DMS53 treated with DMSO at 0.1 percent for 48 hours (cell line): ENCODE measurements around the gene AGPAT4.
"Not testable (repeated sequence)": the region's sequence is repeated elsewhere in the genome, so short reads cannot be mapped to it uniquely, and the experiment has no call there.

Experiments
- DNase-seq: peaks from one replicate; lab custom pipeline; 2025; ENCODE audit not compliant: unreplicated experiment; lab: John Stamatoyannopoulos, UW

Gene AGPAT4

DNA sequence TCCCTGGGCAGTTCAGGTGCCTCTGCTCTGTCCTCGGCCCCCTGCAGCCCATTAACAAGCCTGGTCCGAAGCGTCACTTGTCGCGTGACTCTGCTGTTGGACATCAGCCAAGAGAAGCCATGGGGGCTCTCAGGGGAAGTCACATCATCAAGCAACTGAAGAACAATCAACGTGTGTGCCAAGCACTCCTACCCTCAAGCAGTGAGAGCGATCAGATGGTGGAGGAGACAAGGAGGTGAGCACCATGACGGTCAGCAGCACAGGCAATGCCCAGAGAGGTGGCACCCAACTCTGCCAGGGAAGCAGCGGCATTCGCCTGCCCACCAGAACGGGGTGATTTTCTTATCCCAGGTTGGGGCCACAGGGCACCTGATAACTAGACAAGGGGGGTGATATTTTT, 132.7 kb downstream of the AGPAT4 start:
- DNase-seq: no peak

DNA sequence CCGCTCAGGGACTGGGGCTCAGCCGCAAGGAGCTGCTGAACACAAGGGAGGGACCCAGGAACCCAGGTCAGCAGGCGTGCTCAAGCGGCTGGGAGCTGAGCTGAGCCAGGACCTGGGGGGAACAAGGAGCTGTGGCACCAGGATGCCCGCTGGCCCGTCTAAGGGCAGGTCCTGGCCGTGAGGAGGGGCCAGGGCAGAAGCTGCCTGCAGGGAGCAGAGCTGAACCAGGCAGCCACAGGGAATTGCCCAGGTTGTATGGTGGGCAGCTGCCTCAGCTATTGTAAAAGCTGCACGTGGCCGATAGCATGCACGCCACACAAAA, 133.3 kb downstream of the AGPAT4 start:
- no peak for DNase-seq

DNA sequence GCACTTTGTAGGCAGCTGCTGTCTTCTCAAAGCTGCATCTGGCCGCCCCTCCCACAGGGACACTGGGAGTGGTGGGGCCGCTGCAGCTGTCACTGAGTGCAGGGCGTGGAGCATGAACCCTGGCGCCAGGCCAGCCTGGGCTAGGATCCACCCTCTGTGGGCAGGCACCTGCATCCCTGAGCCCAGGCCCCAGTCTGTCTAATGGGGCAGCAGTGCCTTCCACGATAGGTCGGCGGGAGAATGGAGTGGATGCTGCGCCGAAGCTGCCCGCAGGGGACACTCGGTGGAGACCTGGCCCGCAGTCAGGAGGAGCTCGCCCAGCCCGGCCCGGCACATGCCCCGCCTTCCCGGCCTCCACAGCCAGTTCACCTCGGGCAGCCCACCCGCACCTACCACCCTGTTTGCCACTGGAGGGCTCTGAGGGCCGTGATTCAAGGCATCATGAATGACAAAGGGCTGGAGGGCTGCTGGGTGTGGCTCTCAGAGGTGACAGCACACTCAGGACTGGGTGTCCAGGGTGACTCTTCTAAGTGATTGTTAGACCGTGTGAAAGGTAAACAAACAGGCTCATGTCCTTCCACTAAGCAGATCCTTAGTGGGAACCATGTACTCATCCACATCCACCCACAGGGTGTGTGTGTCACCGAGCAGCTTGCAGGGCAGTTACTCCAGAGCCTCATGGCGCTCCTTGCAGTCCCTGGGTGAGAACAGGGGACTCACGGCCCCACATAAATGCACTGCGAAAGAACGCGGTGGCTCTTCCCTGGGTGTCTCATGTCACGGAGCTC, 133.9 kb downstream of the AGPAT4 start:
- no peak for DNase-seq

DNA sequence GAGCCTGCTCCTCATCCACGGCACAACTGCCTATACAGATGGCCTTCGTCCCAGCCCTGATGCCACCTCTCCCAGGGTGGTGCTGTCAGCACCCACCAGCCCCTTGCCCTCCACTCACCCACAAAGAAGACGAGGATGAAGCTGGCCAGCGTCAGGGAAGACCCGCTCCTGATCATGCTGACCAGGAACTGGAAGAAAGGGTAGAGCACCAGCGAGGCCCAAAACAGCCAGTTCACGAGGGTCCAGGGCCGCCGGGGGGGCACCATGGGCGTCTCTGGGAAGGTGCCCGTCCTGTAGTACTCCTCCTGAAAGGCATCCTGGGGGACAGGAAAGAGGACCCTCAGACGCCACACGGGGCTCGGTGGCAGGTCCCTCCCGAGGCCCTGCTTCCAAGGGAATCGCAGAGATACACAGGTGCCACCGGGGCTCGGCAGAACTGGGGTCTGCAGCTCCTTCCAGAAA, 134.5 kb downstream of the AGPAT4 start:
- no peak for DNase-seq

DNA sequence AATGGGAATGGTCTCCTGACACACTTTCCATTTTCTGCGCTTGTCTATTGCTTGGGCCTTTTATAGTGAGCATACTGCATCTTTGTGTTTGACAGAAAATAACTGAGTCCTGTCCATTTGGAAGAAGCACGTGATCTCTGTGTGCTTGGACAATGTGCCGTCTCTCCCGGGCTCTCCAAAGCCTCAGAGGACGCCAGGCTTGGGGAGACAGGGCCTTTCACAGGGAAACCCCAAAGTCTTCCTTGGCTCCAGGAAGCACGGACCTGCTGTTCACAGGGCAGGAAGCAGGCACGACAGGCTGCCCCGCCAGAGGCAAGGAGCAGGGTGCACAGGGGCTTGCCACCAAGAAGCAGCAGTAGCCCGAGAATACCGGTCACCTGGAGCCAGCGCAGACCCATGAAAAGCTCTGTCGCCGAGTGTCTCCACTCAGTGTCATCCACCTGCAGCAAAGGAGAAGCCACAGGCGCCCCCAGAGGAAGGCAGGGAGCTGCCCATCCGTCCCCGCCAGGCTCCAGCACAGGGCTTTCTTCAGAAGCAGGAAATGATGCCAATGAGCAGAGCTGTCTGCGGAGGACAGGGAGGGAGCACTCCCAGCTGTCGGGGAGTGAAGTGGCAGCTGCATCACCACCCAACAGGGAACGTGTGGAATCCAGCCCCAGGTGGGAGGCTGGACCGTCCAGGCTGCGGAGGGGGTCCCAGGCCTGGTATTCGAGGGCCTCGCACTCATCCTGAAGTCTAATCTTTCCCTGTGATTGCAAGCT, 135.1 kb downstream of the AGPAT4 start:
- peak; percentile 4 for DNase-seq

DNA sequence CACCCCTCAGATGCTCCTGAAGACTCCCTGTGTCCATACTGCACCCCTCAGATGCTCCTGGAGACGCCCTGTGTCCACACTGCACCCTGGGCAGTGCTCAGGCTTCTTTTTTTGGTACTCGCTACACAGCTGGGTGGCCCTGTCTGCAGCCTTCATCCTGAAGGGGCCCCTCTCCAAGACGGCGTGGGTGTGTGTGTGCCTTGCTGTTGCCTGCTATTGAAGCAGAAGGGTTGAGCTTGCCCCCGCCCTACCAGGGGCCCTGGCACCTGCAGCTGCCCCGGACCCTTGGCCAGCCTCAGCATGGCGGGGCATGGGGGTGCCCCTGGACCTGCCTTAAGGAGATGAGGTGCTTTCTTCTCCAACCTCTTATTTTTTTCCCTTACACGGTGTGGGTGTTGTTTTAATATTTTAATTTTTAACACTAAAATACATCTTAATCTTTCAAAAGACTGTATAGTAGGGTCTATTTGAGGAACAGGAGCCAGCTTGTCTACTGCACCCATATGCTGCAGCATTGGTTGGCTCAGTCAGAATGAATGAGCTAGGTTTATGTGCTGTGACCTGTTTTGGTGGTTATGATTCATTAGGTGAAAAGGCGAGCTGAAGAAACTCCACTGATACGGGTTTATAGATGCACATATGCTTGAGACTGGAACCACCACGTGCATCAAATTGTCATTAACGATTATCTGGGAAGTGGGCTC, 135.9 kb downstream of the AGPAT4 start:
- DNase-seq: no peak

DNA sequence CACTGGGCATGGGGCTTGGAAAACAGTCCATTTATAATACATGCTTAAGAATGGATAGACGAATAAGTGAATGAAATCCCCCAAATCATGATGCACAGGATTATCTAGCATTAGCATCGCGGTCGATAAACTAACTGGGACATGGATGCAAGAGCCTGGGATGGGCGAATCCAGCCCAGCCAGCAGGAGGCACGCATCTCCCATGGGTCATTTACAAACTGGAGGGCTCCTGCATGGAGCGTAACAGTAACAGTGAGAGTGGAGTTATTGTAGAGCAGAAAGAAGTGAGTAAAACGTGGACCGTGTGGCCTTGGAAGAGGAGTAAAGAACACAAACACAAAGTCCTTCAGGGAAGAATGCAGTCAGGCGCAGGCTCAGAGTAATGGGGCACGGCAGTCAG, 136.5 kb downstream of the AGPAT4 start:
- DNase-seq: no peak

DNA sequence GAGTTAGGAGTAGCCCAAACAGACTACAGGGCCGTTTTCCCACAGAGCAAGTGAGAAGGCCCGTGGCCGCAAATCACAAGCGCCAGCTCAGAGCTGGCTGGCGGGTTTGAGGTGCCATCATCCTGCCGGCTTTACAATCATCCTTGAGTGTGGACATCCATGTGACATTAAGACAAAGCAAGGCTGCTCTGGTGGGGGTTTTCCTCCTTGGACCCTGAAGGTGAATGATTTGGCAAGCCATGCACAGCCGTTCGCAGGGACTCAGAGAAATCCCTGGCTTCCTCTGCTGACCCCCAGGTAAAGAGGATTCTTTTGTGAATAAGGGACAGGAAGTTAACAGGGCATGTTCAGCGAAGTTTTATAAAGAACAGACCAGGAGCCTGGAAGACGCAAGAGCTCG, 137.2 kb downstream of the AGPAT4 start:
- DNase-seq: no peak

DNA sequence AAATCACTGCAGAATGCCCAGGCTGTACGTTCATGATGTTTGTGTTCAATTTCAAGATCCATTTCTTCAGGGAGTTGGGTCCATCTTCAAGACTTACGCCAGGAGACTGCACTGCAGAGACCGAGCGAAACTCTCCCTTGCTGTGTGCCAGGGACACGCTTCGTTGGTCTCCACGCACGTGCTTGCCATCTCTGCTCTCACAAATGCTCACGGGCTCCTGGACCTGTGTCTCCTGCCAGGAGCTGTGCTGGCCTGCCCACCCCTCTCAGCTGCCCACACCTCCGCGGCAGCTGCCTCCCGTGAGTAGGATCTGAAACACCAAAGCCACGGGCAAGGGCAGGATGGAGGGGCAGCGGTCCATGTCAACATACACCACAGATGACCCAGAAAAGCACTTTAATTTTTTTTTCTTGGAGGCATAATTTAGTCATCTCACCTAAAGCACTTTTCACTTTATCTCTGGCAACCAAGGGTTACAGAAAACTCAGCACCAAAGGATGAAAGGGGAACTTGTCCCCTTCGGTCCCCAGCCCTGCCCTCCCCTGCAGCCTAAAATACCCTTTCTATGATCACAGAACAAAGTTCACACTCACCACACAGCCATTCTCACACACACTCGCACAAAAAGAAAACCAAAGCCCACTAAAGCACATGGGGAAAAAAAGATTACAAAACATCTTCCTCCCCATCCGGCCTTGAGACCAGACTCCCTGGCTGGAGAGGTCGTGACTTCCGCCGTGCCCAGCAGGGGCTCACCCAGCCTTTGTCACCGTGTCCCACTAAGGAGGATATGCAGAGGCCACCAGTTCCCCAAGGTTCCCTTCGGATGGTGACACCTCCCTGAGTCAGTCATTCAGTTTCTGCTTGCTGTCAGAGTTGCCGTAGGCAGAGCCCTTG, 137.9 kb downstream of the AGPAT4 start:
- no peak for DNase-seq

DNA sequence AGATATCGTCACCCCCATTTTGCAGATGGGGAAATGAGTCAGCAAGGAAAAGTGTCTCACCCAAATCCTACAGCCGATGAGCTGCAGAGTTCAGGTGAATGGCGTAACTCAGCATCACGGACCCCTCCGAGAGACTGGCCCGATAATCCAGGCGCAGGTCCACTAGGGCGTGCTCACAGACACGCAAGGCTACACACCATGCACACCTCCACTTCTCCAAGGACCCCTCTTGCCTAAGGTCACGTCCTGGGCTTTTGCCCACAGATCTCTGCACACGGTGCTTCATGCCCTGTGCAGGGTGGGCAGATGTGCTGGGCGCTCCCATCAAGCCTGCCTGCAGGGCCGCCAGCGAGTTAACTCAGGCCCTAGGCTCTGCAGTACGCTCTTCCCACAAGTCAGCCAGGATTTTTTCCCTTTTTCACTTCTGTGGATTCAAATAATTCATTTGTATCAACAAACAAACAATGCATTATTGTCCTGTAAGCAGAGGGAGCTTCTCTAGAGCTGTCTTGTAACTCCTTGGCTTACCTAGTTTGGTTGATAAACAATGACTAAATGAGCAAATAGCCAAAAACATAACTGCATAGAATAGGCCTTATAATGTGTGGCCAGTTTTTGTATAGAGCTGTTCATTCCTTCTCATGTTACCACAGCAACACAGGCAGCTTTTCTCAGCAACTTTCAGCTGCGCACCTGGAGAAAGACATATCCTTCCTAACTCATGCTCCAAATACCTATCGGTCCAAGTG, 139.1 kb downstream of the AGPAT4 start:
- DNase-seq: no peak

DNA sequence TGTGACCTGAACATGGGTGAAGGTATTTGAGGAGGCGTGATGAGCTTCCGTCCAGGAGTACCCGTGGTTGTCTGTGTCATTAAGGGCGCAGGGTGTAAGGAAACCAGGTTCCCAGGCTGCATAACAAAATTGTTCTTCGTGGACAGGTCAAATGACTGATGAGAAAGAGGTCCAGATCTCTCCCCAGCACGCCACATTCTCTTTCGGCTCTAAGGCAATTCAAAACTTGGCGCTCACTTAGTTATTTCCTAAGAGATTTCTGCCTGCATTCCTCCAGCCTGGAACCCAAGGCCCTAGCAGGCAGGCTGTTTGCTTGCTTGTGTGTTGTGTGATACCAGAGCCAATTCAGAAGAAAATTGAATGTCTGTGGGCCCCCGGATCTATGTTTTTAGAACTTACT, 139.9 kb downstream of the AGPAT4 start:
- DNase-seq: no peak

DNA sequence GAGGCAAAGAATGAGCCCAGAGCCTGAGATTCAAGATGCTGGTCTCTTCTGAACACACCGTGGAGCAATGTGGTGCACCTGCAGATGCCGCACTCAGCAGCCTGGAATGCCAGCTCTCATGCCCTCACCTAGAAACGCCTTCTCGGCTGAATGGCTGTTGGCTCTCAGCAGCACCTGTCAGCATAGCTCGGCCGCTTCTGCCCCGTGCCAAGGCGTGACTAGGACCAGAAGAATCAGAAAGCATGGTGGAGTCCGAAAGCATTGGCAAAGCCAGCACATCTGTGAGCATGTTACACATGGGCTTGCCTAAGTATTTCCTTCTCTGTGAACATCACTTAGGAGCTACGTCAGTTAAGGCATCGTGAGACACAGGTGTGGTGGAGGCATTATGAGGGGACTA, 141.5 kb downstream of the AGPAT4 start:
- no peak for DNase-seq

DNA sequence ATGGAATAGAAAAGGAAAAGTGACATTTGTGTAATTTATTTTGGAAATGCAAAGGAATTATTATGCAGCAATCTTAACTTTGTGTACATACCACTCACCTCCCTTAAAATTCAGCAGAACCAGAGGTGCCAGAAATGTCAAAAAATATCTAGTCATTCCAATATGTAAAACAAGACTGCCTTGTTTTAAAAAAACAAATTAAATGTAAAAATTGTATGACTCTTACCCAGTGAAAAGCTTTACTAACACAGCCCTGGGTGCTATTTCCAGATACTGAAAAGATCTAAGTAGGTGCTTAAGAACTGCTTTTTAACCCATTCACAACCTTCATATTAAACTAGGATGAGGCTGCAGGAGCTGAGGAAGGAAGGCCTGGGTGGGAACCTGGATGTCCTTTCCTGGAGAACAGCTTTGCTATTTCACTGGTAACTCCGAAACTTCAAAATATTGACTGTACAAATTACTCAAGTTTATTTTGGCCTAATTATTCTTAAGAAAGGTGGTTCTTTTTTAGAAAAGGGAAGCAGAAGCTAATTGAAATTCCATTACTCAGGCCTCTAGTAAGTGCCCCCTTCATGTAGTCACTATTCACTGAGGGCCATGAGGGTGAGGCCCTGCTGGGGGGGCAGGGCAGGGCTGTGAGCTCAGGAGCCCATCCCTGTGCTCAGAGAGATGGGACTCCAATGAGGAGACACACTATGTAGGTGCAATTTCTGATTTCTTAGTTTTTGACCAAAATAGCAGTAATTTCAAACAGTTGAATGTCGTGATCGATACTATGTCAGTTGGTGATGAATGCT, 142.7 kb downstream of the AGPAT4 start:
- no peak for DNase-seq

DNA sequence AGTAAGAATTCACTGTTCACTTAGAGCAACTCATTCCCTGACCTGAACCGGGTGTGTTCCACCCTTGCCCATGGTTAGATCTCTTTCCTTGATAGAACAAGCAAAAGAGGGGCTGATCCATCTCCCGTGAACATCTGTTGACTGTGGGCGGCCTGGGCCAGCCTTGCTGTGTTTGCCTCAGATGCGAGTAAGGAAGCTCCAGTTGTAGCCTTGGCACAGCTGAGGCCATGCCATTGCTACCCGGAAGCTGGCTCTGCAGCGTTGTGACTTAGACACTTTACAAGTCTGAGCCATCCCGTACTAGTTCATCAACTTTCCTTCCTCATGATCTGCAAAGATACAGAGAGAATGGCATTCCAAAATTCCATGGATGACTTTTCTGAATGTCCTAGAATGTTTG, 143.3 kb downstream of the AGPAT4 start:
- DNase-seq: no peak

DNA sequence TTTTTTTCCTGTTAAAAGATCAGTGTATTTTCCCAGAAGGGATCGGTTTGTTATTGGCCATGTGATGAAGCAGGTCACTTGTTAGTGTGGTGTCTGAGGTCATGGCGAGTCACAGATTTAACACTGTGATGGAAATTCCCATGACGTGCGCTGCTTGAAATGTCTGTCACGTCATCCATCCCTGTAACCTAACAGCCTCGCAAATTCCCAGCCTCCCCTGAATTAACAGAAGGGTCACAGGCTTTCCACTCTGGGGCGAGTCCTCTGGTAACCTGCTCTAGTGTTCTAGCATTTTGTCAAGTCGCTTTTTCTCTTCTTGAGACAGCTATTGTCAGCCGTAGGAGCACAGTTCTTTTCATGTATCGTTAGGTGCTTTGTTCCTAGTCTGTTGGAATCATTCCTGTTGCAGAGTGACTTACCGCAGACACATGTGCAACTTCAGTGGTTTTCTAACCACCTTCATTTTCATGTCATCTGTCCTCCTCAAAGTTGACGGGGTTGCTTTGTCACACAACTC, 145.1 kb downstream of the AGPAT4 start:
- DNase-seq: no peak

DNA sequence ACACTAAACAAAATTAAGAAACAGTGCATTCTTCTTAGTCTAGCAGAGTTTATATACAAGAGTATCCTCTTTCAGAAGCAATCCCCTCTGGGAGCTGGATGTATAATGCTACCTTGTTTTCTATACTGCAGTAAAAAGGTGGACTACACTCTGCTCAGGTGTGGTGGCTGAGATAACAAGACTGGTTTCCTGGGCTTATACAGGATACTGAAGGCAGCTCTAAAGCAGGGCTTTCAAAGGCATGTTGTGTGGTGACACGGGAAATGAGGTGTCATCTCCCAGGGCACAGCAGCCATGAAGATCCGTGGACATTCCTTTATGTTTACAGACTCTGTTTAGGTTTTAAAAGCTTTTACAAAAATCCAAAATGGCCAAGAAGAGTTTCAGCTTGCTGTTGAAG, 145.6 kb downstream of the AGPAT4 start:
- DNase-seq: no peak

DNA sequence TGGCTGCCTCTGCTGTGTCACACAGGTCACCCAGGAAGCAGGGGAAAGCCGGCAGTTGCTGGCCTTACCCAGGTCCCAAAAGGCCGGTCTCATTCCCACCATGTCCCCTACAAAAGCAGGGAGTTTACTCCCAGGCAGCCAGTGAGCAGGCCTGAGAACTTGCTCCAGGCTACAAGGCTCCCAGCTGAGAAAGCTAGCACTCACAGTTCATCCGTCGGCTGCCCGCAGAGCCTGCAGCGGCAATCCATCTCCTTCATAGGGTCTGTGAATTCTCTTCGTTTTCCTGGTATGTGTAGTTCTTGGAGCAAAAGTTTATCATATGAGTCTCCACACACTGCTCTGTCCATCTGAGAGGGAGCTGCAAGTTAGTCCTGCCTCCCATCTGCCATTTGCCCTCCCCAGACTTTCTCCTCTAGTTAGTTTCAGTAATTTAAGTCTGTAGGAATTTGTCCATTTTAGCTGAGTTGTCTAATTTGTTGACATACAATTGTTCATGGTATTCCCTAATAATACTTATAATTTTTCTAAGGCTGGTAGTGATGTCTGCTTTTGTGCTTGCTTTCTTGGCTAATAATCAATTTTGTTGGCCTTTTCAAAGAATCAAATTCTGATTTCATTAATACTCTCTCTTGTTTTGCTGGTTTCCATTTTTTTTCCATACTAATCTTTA, 146.7 kb downstream of the AGPAT4 start:
- no peak for DNase-seq

DNA sequence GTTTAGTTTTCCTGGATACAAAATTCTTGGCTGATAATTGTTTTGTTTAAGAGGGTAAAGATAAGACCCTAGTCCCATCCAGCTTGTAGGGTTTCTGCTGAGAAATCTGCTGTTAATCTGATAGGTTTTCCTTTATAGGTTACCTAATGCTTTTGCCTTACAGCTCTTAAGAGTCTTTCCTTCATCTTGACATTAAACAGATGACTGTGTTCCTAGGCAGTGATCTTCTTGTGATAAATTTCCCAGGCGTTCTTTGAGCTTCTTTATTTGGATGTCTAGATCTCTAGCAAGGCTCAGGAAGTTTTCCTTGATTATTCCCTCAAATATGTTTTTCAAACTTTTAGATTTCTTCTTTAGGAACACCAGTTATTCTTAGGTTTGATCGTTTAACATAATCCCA, 148.3 kb downstream of the AGPAT4 start:
- no peak for DNase-seq

DNA sequence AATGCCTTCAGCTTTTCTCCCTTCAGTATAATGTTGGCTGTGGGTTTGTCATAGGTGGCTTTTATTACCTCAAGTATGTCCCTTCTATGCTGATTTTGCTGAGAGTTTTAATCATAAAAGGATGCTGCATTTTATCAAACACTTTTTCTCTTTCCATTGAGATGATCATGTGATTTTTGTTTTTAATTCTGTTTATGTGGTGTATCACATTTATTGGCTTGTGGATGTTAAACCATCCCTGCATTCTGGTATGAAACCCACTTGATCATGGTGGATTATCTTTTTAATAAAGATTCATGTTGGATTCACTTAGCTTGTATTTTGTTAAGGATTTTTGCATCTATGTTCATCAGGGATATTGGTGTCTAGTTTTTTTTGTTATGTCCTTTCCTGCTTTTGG, 150.5 kb downstream of the AGPAT4 start:
- not testable (repeated sequence) for DNase-seq
